Lower leg skin (tissue), 4 donors: ENCODE data around the gene GSN. TPM values are rescaled to one million over a fixed set of nuclear protein-coding genes. Genes with fewer than 3 reads are reported as not detected.

Source experiments
- DNase-seq, 2 donors: peaks; one replicate each; pipeline ENCODE4 v3.0.0-alpha.2; 2019; ENCODE audit warnings: low spot score in 2 of 2
- H3K4me3 ChIP-seq: fragments of 200-600 bp; sonication (generic); 2 replicates; pipeline ENCODE4 v1.5.1; 2017; ENCODE audit warnings: mild to moderate bottlenecking, low read depth; ENCODE audit not compliant: poor library complexity, severe bottlenecking
- CTCF ChIP-seq, 3 donors: fragments of 450-650 bp; IDR thresholded peaks; one replicate each; pipeline ENCODE4 v1.5.1; 2016; ENCODE audit warnings: antibody characterized with exemption in 3 of 3, mild to moderate bottlenecking in 3 of 3, moderate library complexity in 2 of 3
- POLR2A ChIP-seq, 2 donors: fragments of 450-650 bp; IDR thresholded peaks; one replicate each; pipeline ENCODE4 v1.6.1; 2016 to 2017; ENCODE audit warnings: antibody characterized with exemption in 2 of 2, mild to moderate bottlenecking in 1 of 2, moderate library complexity in 1 of 2
- WGBS, 2 donors: methylation state at CpG; one replicate each; pipeline ENCODE4 v1.1.5; 2018; 5-methylcytosine and 5-hydroxymethylcytosine counted together
- intact Hi-C: fragments of 100-400 bp; cut with DNase I; formaldehyde crosslinking; loops from one replicate; pipeline ENCODE4 v1.15.0; 2023; ENCODE audit warnings: low total_unique reads
- total RNA-seq, 4 donors: library from RNA; depleted of rRNA; stranded (reverse); fragments of >200 nt; gene quantifications; one replicate each; pipeline ENCODE4 v1.1.0, GENCODE V29; 2016

Gene GSN
- total RNA-seq, 4 donors from 2014 or later, result 835 to 2,031 (median 1,042) TPM

GRCh38 chr9:121277026-121277425 lies 9.1 kb downstream of the GSN start:
- WGBS, 2 donors, result 91 to 96% methylated on average over 1 of the region's 1 CpG
- H3K4me3 ChIP-seq, result no peak overlapping the region
- no peak for DNase-seq
- intact Hi-C loops, result no loop called here
- TF ChIP-seq CTCF (IDR thresholded peaks at IDR 0.05) (no peak), POLR2A (IDR thresholded peaks at IDR 0.05) (no peak)

GRCh38 chr9:121277518-121278295 lies 9.7 kb downstream of the GSN start:
- intact Hi-C loops, result loop anchor here (1.0 kb wide), 1 partner anchor 72 kb away; no protein-coding TSS in a partner anchor
- DNase-seq, result no peak
- H3K4me3 ChIP-seq, result no peak overlapping the region
- WGBS, 2 donors, result 31 to 36% methylated on average over 4 of the region's 4 CpGs
- TF ChIP-seq POLR2A (IDR thresholded peaks at IDR 0.05) (no peak), CTCF (IDR thresholded peaks at IDR 0.05) (no peak)

- TF ChIP-seq POLR2A (IDR thresholded peaks at IDR 0.05) (no peak), CTCF (IDR thresholded peaks at IDR 0.05) (peak in 1 of 3 donors; percentile 67)
- H3K4me3 ChIP-seq, result no peak overlapping the region
- peak; percentile 88 to 94 for DNase-seq
- 13 to 14% methylated on average over 13 of the region's 13 CpGs for WGBS, 2 donors
- intact Hi-C loops, result loop anchor here (1.0 kb wide), 1 partner anchor 73 kb away; no protein-coding TSS in a partner anchor
Measured at GRCh38 chr9:121278477-121279261, 10.7 kb downstream of the GSN start.

GRCh38 chr9:121279776-121280388 lies 11.9 kb downstream of the GSN start:
- H3K4me3 ChIP-seq, result no peak overlapping the region
- peak in 1 of 2 donors; percentile 85 for DNase-seq
- intact Hi-C loops, result no loop called here
- WGBS, 2 donors, result 36 to 47% methylated on average over 11 of the region's 11 CpGs
- TF ChIP-seq POLR2A (IDR thresholded peaks at IDR 0.05), result no peak
- no peak for TF ChIP-seq CTCF (IDR thresholded peaks at IDR 0.05)

- intact Hi-C loops, result no loop called here
- no peak for TF ChIP-seq CTCF (IDR thresholded peaks at IDR 0.05)
- no peak for TF ChIP-seq POLR2A (IDR thresholded peaks at IDR 0.05)
- WGBS, 2 donors, result 61 to 80% methylated on average over 10 to 11 of the region's 11 CpGs
- no peak overlapping the region for H3K4me3 ChIP-seq
- peak in 1 of 2 donors; percentile 52 for DNase-seq
Measured at GRCh38 chr9:121280715-121281613, 13.0 kb downstream of the GSN start.
